Measurements from ENCODE around the gene NOP16. TPM values are rescaled to one million over a fixed set of nuclear protein-coding genes. Genes with fewer than 3 reads are reported as not detected.

The NOP16 gene
- polyA plus RNA-seq, 4 donors: 22.5 to 47.6 (median 29.2) TPM

DNA sequence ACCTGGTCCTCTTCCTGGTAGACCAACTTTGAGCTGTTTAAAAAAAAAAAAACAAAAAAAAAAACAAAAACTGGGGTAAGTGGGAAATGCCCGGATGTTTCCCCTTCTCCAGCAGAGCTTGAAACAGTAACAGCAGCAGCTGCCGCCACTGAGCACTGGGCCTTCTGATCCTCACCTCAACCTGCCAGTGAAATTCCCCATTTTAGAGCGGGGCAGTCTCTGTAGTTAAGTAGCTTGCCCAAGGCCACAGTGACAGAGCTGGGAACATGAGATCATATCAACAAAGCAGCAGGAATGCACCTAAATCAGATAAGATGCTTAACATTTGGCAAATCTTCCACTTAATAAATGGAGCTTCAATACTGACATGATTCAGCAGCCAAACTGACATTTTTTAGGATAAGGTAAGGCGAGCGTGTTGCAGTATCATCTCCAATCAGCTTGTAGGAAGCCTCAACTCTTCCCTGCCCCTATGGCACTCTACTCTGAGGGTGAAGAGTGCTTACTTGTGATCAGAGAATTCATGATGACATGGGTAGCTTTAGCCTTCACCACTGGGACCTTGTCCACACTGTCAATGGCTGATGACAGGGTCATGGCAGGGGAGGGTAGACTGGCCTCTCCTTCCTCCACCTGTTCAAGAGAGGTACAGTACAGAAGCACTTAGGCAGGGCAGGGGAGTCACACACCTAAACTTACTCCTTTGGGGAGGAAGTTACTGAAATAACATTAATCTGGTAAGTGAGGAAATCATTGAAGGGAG, 36.1 kb downstream of the NOP16 start:
- FAIRE-seq (no peak), DNase-seq (no peak)
- Histone ChIP-seq H3K27ac (ENCODE audit: low read depth in 1 of 3, low read length in 2 of 3) (no peak overlapping the region), H3K27me3 (ENCODE audit: control insufficient read depth in 3 of 3, insufficient read depth in 3 of 3, low read length in 3 of 3) (no peaks in the 10 kb centered on the region), H3K9me3 (ENCODE audit: control insufficient read depth in 2 of 2, insufficient read depth in 1 of 2, low read depth in 1 of 2, low read length in 1 of 2) (no peaks in the 10 kb centered on the region), H3K4me1 (ENCODE audit: control insufficient read depth in 3 of 3, insufficient read depth in 2 of 3, low read depth in 1 of 3, low read length in 2 of 3) (no peaks in the 10 kb centered on the region), H3K36me3 (ENCODE audit: control insufficient read depth in 3 of 3, insufficient read depth in 2 of 3, low read depth in 1 of 3, low read length in 3 of 3) (peaks cover 19 to 72% (median 27%) of the 10 kb centered on the region in 3 donors), H3K4me3 (ENCODE audit: low read depth in 1 of 3, low read length in 3 of 3) (no peak overlapping the region)
- WGBS, 3 donors: 93 to 95% (median 94%) methylated on average over 5 of the region's 5 CpGs

DNA sequence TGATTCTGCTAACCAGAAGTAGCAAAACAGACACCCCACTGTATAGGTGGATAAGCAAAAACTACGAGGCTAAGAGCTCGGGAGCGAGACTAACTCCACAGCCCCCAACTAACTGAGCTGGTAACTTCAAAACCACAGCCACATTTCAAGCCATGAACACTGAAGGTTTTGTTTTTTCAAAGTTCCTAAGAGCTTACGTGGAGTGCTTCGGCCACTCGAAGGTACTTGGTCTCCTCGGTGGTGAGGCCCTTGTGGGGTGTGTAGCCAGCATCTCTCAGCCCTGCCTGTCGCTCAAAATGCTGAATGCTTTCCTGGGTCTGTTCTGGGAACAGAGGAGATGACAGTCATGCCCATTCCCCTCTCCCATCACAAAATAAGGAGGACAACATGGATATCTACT, 38.0 kb downstream of the NOP16 start:
- 96 to 97% (median 96%) methylated on average over 8 of the region's 8 CpGs for WGBS, 3 donors
- Histone ChIP-seq H3K9me3 (ENCODE audit: control insufficient read depth in 2 of 2, insufficient read depth in 1 of 2, low read depth in 1 of 2, low read length in 1 of 2) (no peaks in the 10 kb centered on the region), H3K27me3 (ENCODE audit: control insufficient read depth in 3 of 3, insufficient read depth in 3 of 3, low read length in 3 of 3) (no peaks in the 10 kb centered on the region), H3K4me1 (ENCODE audit: control insufficient read depth in 3 of 3, insufficient read depth in 2 of 3, low read depth in 1 of 3, low read length in 2 of 3) (no peaks in the 10 kb centered on the region), H3K36me3 (ENCODE audit: control insufficient read depth in 3 of 3, insufficient read depth in 2 of 3, low read depth in 1 of 3, low read length in 3 of 3) (peaks cover 25 to 72% (median 29%) of the 10 kb centered on the region in 3 donors), H3K4me3 (ENCODE audit: low read depth in 1 of 3, low read length in 3 of 3) (no peak overlapping the region), H3K27ac (ENCODE audit: low read depth in 1 of 3, low read length in 2 of 3) (no peak overlapping the region)
- no peak for DNase-seq
- no peak for FAIRE-seq

DNA sequence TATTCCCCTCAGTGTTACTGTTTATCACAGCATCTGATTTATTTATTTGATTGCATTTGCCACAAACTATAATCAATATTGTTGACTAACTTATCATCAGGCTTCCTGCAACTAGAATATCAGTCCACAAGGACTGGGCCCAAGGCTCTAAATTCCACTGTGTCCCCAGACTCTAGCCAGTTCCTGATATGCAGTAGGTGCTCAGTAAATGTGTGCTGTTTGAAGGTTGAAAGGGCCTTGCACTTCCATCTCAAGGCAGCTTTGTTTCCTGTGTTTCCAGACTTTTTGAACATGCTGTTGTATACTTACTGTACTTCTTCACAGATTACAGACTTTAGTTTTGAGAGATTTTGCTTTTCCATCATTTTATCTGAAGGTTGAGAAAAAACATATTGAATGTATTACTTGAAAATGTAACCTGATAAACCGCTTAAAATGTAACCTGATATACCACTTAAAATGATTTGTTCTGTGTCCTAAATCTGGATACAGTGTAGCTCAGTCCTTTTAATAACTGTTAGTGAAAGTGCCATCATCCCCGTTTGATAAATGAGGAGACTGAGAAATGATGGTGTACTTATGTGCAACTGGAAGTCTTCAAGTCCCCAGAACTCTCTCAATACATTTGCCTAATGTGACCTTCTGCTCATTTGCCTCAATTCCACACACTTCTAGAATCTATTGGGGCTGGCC, 45.5 kb downstream of the NOP16 start:
- Histone ChIP-seq H3K27ac (ENCODE audit: low read depth in 1 of 3, low read length in 2 of 3) (peak overlapping the region in 1 of 3 donors; percentile 77), H3K36me3 (ENCODE audit: control insufficient read depth in 3 of 3, insufficient read depth in 2 of 3, low read depth in 1 of 3, low read length in 3 of 3) (peaks cover 12 to 28% (median 18%) of the 10 kb centered on the region in 3 donors), H3K4me1 (ENCODE audit: control insufficient read depth in 3 of 3, insufficient read depth in 2 of 3, low read depth in 1 of 3, low read length in 2 of 3) (peaks cover 0 to 24% (median 2%) of the 10 kb centered on the region in 3 donors), H3K27me3 (ENCODE audit: control insufficient read depth in 3 of 3, insufficient read depth in 3 of 3, low read length in 3 of 3) (no peaks in the 10 kb centered on the region), H3K9me3 (ENCODE audit: control insufficient read depth in 2 of 2, insufficient read depth in 1 of 2, low read depth in 1 of 2, low read length in 1 of 2) (no peaks in the 10 kb centered on the region), H3K4me3 (ENCODE audit: low read depth in 1 of 3, low read length in 3 of 3) (no peak overlapping the region)
- FAIRE-seq (no peak), DNase-seq (no peak)
- 74 to 88% (median 79%) methylated on average over 2 of the region's 2 CpGs for WGBS, 3 donors

DNA sequence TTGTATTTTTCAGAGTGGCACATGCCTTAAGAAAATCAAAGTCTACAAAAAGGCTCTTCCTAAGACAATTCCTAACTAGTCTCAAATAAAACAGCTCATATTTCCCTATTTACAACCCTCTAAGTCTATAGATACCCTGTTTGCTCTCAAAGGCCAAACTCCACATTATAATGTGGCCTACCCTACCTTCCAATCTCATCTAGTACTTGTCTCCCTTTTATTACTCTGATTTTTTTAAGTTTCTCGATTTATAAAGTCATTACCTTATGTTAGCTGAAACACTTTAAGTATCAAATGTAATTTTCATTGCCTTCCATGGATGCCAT, 46.3 kb downstream of the NOP16 start:
- H3K27ac ChIP-seq (ENCODE audit: low read depth in 1 of 3, low read length in 2 of 3): peak overlapping the region in 1 of 3 donors; percentile 77
- no peaks in the 10 kb centered on the region for H3K27me3 ChIP-seq (ENCODE audit: control insufficient read depth in 3 of 3, insufficient read depth in 3 of 3, low read length in 3 of 3)
- peaks cover 0 to 24% (median 2%) of the 10 kb centered on the region in 3 donors for H3K4me1 ChIP-seq (ENCODE audit: control insufficient read depth in 3 of 3, insufficient read depth in 2 of 3, low read depth in 1 of 3, low read length in 2 of 3)
- DNase-seq (peak in 1 of 2 donors; percentile 62), FAIRE-seq (no peak)
- H3K36me3 ChIP-seq (ENCODE audit: control insufficient read depth in 3 of 3, insufficient read depth in 2 of 3, low read depth in 1 of 3, low read length in 3 of 3): peaks cover 7 to 23% (median 12%) of the 10 kb centered on the region in 3 donors
- no peaks in the 10 kb centered on the region for H3K9me3 ChIP-seq (ENCODE audit: control insufficient read depth in 2 of 2, insufficient read depth in 1 of 2, low read depth in 1 of 2, low read length in 1 of 2)
- H3K4me3 ChIP-seq (ENCODE audit: low read depth in 1 of 3, low read length in 3 of 3): no peak overlapping the region
- WGBS, 3 donors: 34 to 64% (median 37%) methylated on average over 1 of the region's 1 CpG

DNA sequence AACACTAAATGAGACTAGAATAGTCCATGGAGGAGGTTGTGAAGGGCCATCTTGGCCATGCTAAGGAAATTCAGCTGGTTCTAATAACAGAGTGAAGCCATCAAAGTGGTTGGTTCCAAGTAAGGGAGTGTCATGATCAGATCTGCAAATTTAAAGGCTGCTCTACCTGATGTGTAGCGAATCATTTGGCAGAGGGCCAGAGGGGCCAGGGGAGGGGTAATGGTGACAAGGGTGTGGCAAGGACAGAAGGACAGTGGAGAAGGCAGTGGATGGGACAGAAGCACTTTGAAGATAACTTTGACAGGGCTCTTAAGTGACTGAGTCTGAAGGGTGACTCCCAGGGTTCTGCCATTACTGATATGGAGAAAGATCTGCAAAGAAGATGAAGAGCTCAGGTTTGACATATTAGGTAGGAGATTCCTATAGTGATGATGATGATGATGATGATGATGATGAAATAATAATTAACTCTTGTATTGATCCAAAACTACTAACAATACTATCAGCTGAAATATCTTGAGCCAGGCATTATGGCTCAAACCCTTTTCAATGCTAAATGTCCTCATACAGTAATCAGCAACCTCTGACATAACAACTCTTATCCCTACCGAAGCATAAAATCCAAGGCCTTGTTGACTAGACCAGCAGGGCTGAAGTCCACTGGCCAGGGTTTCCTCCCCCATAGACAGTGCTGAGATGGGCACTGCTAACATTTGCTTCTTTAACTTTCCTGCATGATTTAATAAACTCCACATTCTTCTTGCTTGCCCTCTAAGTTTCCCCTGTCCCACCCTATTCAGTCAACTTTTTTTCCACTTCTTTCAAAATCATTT, 46.9 kb downstream of the NOP16 start:
- Histone ChIP-seq H3K4me3 (ENCODE audit: low read depth in 1 of 3, low read length in 3 of 3) (no peak overlapping the region), H3K4me1 (ENCODE audit: control insufficient read depth in 3 of 3, insufficient read depth in 2 of 3, low read depth in 1 of 3, low read length in 2 of 3) (peaks cover 0 to 24% (median 2%) of the 10 kb centered on the region in 3 donors), H3K36me3 (ENCODE audit: control insufficient read depth in 3 of 3, insufficient read depth in 2 of 3, low read depth in 1 of 3, low read length in 3 of 3) (peaks cover 11 to 23% (median 13%) of the 10 kb centered on the region in 3 donors), H3K9me3 (ENCODE audit: control insufficient read depth in 2 of 2, insufficient read depth in 1 of 2, low read depth in 1 of 2, low read length in 1 of 2) (no peaks in the 10 kb centered on the region), H3K27ac (ENCODE audit: low read depth in 1 of 3, low read length in 2 of 3) (peak overlapping the region in 1 of 3 donors; percentile 77), H3K27me3 (ENCODE audit: control insufficient read depth in 3 of 3, insufficient read depth in 3 of 3, low read length in 3 of 3) (no peaks in the 10 kb centered on the region)
- DNase-seq: peak; percentile 29 to 66
- WGBS, 3 donors: 50 to 76% (median 51%) methylated on average over 2 of the region's 2 CpGs
- FAIRE-seq: no peak

DNA sequence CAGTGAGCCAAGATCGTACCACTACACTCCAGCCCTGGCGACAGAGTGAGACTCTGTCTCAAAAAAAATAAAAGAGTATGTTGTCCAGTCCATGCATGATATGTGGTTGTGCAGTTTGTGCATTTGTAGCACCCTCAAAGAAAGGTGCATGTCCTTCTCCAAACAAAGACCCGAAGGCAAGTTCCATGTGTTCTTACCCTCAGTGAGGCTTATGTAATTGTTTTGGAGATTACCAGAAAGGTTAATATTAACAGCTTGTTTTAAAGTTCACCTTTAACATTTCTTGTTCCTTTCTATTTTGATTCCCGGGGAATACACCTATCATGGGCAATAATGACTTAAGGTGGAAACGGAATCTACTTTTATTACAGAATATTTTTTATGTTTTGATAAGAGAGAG, 49.1 kb downstream of the NOP16 start:
- no peak overlapping the region for H3K27ac ChIP-seq (ENCODE audit: low read depth in 1 of 3, low read length in 2 of 3)
- H3K4me1 ChIP-seq (ENCODE audit: control insufficient read depth in 3 of 3, insufficient read depth in 2 of 3, low read depth in 1 of 3, low read length in 2 of 3): peaks cover 0 to 24% (median 2%) of the 10 kb centered on the region in 3 donors
- H3K9me3 ChIP-seq (ENCODE audit: control insufficient read depth in 2 of 2, insufficient read depth in 1 of 2, low read depth in 1 of 2, low read length in 1 of 2): peaks cover 0 to 4% of the 10 kb centered on the region in 2 donors
- DNase-seq: peak in 1 of 2 donors; percentile 32
- H3K27me3 ChIP-seq (ENCODE audit: control insufficient read depth in 3 of 3, insufficient read depth in 3 of 3, low read length in 3 of 3): no peaks in the 10 kb centered on the region
- FAIRE-seq: no peak
- 46 to 79% (median 64%) methylated on average over 5 of the region's 5 CpGs for WGBS, 3 donors
- no peak overlapping the region for H3K4me3 ChIP-seq (ENCODE audit: low read depth in 1 of 3, low read length in 3 of 3)
- H3K36me3 ChIP-seq (ENCODE audit: control insufficient read depth in 3 of 3, insufficient read depth in 2 of 3, low read depth in 1 of 3, low read length in 3 of 3): peaks cover 4 to 12% (median 4%) of the 10 kb centered on the region in 3 donors

DNA sequence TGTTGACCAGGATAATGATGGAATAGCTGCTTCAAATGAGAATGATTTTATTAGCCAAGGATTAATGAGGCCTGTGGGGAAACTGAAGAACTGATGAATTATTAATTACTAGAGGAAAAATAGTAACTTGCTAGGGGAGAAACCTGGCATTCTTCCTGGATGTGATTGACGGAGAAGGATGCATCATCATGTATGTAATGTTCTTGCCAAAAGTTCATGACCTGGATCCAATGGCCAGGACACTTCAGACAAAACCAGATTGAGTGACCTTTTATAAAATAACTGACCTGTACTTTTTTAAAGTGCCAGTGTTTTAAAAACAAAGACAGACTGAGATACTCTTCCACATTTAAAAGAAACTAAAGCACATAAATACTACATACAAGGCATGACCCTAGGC, 50.5 kb downstream of the NOP16 start:
- no peaks in the 10 kb centered on the region for H3K27me3 ChIP-seq (ENCODE audit: control insufficient read depth in 3 of 3, insufficient read depth in 3 of 3, low read length in 3 of 3)
- H3K36me3 ChIP-seq (ENCODE audit: control insufficient read depth in 3 of 3, insufficient read depth in 2 of 3, low read depth in 1 of 3, low read length in 3 of 3): peaks cover 3 to 15% (median 4%) of the 10 kb centered on the region in 3 donors
- peaks cover 0 to 24% (median 2%) of the 10 kb centered on the region in 3 donors for H3K4me1 ChIP-seq (ENCODE audit: control insufficient read depth in 3 of 3, insufficient read depth in 2 of 3, low read depth in 1 of 3, low read length in 2 of 3)
- H3K9me3 ChIP-seq (ENCODE audit: control insufficient read depth in 2 of 2, insufficient read depth in 1 of 2, low read depth in 1 of 2, low read length in 1 of 2): peaks cover 0 to 6% of the 10 kb centered on the region in 2 donors
- no peak overlapping the region for H3K4me3 ChIP-seq (ENCODE audit: low read depth in 1 of 3, low read length in 3 of 3)
- 48 to 67% (median 56%) methylated on average over 1 of the region's 1 CpG for WGBS, 3 donors
- no peak overlapping the region for H3K27ac ChIP-seq (ENCODE audit: low read depth in 1 of 3, low read length in 2 of 3)
- FAIRE-seq: no peak
- no peak for DNase-seq

Measured in small intestine (tissue), 7 donors.